Hematopoietic multipotent progenitor cell treated with erythropoietin and hydrocortisone succinate and interleukin-3 and kit ligand, for 4 days (in vitro differentiated cells): ENCODE data around the gene NMU.
"Not testable (repeated sequence)": the region's sequence is repeated elsewhere in the genome, so short reads cannot be mapped to it uniquely, and the experiment has no call there.

Source experiments
- DNase-seq: peaks from one replicate; pipeline ENCODE4 v3.0.0-alpha.2; 2015

The NMU gene

DNA sequence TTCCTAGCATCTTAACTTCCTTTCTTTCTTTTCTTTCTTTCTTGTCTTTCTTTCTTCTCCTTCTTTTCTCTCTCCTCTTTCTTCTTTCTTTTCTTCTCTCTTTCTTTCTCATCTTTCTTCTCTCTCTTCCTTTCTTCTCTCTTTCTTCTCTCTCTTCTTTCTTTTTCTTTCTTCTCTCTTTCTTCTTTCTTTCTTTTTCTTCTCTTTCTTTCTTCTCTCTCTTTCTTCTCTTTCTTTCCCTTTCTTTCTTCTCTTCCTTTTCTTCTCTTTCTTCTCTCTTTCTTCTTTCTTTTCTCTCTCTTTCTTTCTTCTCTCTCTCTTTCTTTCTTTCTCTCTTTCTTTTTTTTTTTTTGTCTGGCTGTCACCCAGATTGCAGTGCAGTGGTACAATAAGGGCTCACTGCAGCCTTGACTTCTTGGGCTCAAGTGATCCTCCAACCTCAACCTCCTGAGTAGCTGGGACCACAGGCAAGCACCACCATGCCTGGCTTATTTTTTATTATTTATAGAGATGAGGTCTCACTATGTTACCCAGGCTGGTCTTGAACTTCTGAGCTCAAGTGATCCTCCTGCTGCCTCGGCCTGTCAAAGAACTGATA is 17.5 kb downstream of the NMU start:
- no peak for DNase-seq

GRCh38 chr4:55617587-55618197 is 18.4 kb downstream of the NMU start:
- no peak for DNase-seq

DNA sequence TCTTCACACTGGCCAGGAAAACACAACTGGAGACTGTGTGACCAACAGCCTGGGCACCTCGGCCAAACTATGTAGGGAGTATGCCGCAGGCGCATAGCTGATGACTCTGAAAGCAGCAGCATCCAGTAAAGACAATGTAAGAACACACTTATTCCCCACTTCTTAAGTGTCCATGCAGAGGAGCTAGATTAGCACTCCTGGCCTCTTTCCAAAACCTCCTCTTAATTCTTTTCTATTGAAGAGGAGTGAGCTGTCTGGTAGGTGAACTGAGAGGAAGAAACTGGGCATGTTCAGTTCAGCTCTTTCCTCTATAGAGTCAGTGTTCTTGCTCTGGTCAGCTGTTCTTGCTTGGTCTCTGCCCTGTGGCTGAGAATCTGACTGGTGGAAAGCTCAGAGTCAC is 21.1 kb downstream of the NMU start:
- no peak for DNase-seq

- DNase-seq, result no peak
Observed at GRCh38 chr4:55613621-55614020, 22.5 kb downstream of the NMU start.

DNA sequence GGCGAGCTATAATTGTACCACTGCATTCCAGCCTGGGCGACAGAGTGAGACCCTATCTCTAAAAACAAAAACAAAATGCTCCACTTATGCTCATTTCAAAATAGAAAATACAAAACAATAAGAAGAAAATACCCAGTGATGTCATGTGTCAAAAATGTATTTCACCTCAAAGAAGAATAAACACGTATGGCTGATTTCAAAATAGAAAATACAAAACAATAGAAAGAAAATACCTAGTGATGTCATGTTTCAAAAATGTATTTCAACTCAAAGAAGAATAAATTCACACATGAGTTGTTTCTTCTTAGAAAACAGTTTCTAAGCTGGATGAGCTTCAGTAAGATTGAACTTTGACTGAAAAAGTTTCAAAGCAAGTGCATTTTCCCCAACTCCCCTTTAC is 23.8 kb downstream of the NMU start:
- DNase-seq, result no peak

GRCh38 chr4:55611358-55612059 is 24.6 kb downstream of the NMU start:
- no peak for DNase-seq

DNA sequence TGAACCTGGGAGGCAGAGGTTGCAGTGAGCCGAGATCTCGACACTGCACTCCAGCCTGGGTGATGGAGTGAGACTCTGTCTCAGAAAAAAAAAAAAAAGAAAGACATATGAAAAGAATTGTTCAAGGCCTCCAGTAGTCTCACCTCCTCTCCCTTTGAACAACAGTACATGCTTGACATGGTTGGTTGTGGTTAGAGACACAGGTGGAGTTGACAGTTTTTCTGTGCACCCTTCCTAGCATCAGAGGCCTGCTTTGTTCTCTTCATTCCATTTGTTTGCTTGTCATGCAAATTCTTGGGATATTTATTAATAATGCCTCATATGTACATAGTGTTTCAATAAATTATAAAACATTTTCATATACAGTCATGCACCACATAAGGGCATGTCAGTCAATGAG is 25.7 kb downstream of the NMU start:
- no peak for DNase-seq

DNA sequence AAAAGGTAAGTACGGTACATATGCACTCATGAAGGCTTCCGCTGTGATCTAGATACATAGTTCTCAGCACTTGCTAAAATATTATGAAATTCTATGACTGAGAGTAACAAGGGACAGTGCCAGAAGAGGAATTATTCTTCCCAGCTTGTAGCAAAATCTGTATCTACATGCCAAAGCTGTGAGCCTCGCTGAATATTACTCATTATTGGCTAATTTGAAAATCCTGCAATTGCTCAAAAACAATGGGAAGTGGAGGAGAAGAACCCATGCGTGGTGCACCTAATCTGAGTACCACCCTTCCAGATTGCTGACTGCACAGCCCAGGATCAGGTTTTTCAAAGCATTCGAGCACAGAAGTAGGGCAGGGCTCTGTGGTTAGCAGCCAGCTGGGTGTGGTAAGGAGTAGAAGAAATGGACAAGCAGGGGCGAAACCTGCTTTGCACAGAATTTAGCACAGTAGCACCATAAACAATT is 26.7 kb downstream of the NMU start:
- DNase-seq, result peak; percentile 67

DNA sequence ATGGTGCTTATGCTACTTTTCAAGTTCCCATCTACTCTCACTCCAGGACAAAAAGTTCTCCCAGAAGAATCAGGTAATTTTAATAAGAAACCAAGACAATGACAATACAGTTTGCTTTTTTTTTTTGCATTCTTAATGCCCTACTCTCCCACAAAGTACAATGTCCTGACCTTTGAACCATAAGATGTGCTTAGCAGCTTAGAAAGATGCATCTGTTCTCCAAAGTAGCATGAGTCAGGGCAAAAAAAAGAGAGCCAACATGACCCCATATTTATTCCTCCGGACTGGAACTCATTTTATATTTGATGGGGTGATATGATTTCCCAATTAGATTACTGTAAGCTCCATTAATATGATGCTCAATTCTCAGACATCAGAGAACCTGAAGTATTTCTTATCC is 27.5 kb downstream of the NMU start:
- no peak for DNase-seq

GRCh38 chr4:55604996-55605395 is 31.1 kb downstream of the NMU start:
- DNase-seq, result no peak

DNA sequence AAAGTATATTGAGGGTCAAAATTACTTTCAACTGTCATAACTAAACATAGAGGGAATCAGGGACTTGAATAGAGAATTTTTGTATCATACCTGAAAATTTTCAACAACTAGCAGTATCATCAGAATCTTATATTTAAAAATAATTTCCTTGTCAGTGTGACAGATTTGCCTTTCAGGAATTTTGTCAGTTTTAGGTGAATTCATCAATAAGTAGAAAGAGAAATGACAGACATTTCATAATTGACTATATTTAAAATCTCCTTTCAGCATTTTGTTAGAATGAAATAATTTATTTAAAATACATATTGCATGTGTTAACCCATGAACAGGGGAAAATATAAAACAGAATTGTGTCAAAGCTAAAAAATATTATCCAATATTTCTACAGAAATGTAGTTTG is 35.5 kb downstream of the NMU start:
- DNase-seq, result no peak

- no peak for DNase-seq
Observed at GRCh38 chr4:55598641-55599040, 37.5 kb downstream of the NMU start.

- no peak for DNase-seq
Observed at GRCh38 chr4:55592014-55592413, 44.1 kb downstream of the NMU start, which contains the start of gene PDCL2. TSS of gene PDCL2 (minus strand) at chr4:55592245. CDS start at chr4:55592109, 136 bp downstream.

GRCh38 chr4:55588160-55588559 is 47.9 kb downstream of the NMU start:
- no peak for DNase-seq

- DNase-seq, result not testable (repeated sequence)
Observed at GRCh38 chr4:55582773-55583172, 53.3 kb downstream of the NMU start.

DNA sequence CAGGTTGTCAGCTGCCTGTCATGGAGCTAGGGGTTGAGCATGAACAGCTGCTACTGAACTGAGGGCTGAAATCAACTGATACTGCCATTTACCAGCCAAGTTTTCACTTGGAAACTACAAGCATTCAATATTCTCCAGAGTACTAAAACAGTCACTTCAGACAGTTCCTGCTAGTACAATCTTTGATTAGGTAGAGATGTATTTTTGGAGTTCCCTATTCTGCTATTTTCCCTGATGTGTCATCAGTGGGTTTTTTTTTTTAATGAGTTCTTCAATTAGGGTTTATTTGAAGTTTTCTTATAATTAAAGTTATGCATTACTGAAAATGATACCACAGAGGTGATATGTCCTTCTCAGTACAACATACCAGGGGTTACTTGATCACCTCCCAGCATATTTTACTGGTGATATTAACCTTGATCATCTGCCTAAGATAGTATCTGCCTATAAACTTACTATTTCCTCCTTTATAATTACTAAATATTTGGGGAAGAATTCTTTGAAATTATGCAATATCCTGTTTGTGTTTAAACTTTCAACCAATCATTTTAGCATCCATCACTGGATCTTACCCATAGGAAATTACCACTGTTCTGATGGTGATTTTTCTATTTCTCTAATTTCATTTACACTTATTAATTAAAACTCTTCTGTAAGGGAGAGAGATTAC is 57.6 kb downstream of the NMU start:
- DNase-seq, result no peak

DNA sequence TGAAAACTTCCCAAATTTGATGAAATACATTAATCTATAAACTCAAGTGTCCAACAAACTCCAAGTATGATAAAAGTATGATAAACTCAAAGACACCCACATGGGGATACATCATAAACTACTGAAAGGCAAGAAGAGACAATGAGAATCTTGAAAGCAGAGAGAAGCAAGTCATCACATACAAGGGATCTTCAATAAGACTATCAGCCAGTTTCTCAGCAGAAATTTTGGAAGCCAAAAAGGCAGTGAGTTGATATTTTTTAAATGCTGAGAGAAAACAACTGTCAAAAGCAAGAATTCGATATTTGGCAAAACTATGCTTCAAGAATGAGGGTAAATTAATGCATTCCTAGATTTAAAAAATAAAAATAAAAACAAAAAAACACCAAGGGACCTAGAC is 60.6 kb downstream of the NMU start:
- DNase-seq, result no peak

DNA sequence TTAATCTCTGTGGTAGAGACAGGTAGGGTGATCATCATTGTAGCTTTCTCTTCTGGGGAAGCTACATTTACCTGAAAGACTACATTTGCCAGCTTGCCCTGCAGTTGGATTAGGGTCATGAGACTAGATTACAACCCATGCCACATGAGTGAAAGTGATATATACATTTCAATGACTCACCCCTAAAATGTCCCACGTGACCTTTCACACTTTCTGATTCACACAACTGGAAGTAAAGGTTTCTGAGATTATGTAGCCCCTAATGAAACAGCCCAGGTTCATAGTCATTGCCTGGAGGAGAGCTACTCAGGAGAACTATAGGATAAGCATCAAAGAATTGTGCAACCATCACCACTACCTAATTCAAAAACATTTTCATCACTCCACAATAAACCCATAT is 61.8 kb downstream of the NMU start:
- no peak for DNase-seq

DNA sequence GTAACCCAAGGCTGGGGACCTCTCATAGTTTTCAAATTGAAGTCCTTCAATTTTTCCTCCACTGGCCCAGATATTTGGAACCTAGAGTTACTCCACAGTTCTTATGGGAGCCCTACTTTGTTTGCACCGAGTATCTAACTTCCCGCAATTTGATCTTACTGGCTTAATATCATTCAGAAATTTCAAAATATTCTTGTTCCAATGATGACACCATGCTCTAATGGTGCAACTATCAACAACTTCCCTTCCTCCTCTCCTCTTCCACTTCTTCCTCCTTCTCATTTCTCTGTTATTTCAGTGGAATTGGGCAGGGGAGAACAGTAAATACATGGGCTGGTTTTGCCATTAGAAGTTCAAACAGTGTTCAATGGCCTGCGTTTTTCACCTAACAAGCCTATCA is 64.3 kb downstream of the NMU start:
- no peak for DNase-seq

DNA sequence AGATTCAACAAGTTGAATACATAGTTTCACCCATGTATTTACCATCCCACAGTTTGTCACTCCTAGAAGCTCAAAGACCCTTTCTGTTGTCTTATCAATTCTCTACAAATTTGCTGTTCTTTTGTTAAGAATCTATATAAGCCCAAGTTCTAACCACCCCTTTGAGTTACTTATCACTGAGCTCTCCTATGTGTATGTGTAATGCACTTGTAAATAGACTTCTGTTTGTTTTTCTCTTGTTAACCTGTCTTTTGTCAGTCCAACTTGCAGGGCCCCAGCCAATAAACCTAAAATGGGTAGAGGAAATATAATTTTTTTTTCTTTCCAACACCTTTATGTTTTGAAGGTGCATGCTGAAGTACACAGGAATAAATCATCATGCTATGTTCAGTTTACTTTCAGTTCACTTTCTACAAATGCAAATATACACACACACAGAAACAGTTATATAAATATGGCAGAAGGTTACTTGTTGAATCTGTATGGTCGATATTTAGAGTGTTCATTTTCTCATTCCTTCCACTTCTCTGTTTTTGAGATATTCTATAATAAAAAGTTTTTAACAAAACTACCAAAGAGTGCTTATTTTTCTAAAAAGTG is 67.1 kb downstream of the NMU start:
- DNase-seq, result no peak

DNA sequence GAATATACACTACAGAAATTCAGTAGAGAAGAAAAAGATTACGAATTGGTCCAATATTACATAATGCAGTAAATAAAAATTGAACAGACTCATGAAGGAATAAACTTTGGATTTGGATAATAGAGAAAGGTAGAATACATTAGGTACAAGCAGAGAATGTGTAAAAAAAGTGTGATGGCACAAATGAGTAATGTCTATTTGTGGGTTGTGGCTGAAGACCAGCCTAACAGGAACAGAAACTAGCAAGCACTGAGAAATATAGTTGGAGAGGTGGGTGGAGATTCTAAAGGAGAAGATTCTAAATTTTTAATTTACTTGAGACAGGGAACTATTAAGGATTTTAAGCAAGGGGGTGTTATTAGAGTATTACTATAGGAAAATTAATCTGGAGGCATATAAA is 74.2 kb downstream of the NMU start:
- no peak for DNase-seq

DNA sequence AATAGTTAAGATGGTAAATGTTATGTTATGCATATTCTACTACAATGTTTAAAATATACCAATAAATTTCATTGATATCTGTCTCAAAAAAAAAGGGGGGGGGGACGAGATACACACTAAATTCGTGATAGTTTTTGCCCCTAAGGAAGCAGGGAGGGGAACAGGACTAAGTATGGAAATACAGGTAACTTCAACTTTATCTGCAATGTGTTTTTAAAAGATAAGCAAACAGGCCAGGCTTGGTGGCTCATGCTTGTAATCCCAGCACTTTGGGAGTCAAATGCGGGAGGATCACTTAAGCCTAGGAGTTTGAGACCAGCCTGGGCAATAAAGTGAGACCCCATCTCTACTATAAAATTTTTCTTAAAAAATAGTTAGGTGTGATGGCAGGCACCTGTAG is 76.0 kb downstream of the NMU start:
- no peak for DNase-seq

- peak; percentile 69 for DNase-seq
Observed at GRCh38 chr4:55554453-55555030, 81.6 kb downstream of the NMU start.
